Uterus (tissue), 2 donors: ENCODE results near the gene SLC12A9.

Experiments
- CTCF ChIP-seq, 4 experiments: fragments of 200-600 bp in 2 of 4; fragments of 450-650 bp in 2 of 4; sonication (generic) in 2 of 4; IDR thresholded peaks; one replicate each; pipeline ENCODE4 v1.5.1; 2016 to 2019; ENCODE audit warnings: antibody characterized with exemption in 4 of 4, mild to moderate bottlenecking in 2 of 4, moderate library complexity in 1 of 4
- POLR2A ChIP-seq, 2 donors: fragments of 450-650 bp; IDR thresholded peaks; one replicate each; pipeline ENCODE4 v1.6.1; 2016; ENCODE audit warnings: antibody characterized with exemption in 2 of 2, mild to moderate bottlenecking in 1 of 2, moderate library complexity in 1 of 2

GRCh38 chr7:100829150-100829716, 23.3 kb upstream of the SLC12A9 start:
- TF ChIP-seq CTCF (IDR thresholded peaks at IDR 0.05), result no peak
- no peak for TF ChIP-seq POLR2A (IDR thresholded peaks at IDR 0.05)
